ENCODE data around the gene CTSF. TPM values are rescaled to one million over a fixed set of nuclear protein-coding genes. Genes with fewer than 3 reads are reported as not detected.
A peak's percentile ranks its signal among the peaks of the same experiment; 100 is the strongest.
"Not testable (repeated sequence)": the region's sequence is repeated elsewhere in the genome, so short reads cannot be mapped to it uniquely, and the experiment has no call there.

Gene CTSF
- total and polyA plus RNA-seq, 4 donors, result 6.6 to 39.6 (median 7.9) TPM

DNA sequence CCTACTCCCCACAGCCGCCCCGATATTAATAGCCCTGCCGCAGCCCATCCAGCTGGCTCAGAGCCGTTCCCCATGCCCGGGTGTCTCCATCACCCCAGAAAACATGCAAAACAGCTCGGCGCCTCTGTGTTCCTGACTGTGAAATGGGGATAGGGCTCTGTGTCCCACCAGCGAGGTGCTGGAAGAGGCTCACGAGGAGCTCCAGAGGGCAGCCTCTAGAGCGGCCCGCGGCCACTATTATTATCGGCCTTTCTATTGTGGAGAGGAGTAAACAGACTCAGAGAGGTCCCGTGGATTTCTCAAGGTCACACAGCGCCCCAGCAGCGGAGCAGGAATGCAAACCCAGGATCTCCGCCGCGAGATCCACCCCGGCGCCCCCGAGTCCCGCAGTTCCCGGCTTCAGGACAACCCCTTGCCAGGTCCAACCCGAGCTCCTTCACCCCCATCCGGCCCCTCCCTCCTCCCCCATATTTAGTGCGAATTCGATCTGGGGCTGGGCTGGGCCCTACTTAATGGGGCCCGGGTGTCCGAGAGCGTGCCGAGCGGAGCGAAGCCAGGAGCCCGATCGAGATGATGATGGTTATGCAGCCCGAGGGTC, 21.9 kb downstream of the CTSF start, which contains the start of gene ACTN3:
Gene ACTN3 (plus strand): TSS at position 536 of the 598 bp plus-strand sequence. CDS start 35 bp downstream, at position 571.
- H3K4me1 ChIP-seq (ENCODE audit: control insufficient read depth in 5 of 5, insufficient read depth in 5 of 5, low read length in 5 of 5), result peaks cover 0 to 14% (median 7%) of the 10 kb centered on the region in 5 donors
- peaks cover 0 to 2% (median 0%) of the 10 kb centered on the region in 3 donors for H3K27me3 ChIP-seq (ENCODE audit: control insufficient read depth in 3 of 3, insufficient read depth in 3 of 3, low read length in 2 of 3)
- H3K9me3 ChIP-seq (ENCODE audit: control insufficient read depth in 4 of 4, insufficient read depth in 3 of 4, low read length in 3 of 4), result no peaks in the 10 kb centered on the region
- ATAC-seq (ENCODE audit: insufficient read depth, low FRiP score) (no peak), DNase-seq (peak in 2 of 3 donors; percentile 11 to 23)
- H3K4me3 ChIP-seq, result peak within 1 kb of the TSS; percentile 93
- H3K36me3 ChIP-seq (ENCODE audit: control insufficient read depth in 4 of 4, insufficient read depth in 4 of 4, low read length in 4 of 4), result peaks cover 0 to 11% (median 0%) of the 10 kb centered on the region in 4 donors
- peak within 1 kb of the TSS; percentile 68 to 87 for H3K27ac ChIP-seq (ENCODE audit: low read depth in 1 of 2, low read length in 1 of 2)
- WGBS, 2 donors, result 5 to 7% methylated on average over 37 of the region's 37 CpGs
- no peak for TF ChIP-seq CTCF (IDR thresholded peaks at IDR 0.05; ENCODE audit: control extremely low read depth, extremely low read depth)
- peak within 1 kb of the TSS in 1 of 2 donors; percentile 37 for H3K9ac ChIP-seq (ENCODE audit: insufficient read depth in 1 of 2, low read length in 2 of 2)

GRCh38 chr11:66545701-66546367, 22.6 kb downstream of the CTSF start, which contains the start of gene ZDHHC24:
TSS of gene ZDHHC24 (minus strand) at chr11:66546048. CDS start at chr11:66546003, 45 bp downstream.
- peak; percentile 97 for ATAC-seq (ENCODE audit: insufficient read depth, low FRiP score)
- H3K27ac ChIP-seq (ENCODE audit: low read depth in 1 of 2, low read length in 1 of 2), result peak within 1 kb of the TSS; percentile 68 to 87
- peaks cover 0 to 14% (median 7%) of the 10 kb centered on the region in 5 donors for H3K4me1 ChIP-seq (ENCODE audit: control insufficient read depth in 5 of 5, insufficient read depth in 5 of 5, low read length in 5 of 5)

GRCh38 chr11:66544952-66545351, 23.5 kb downstream of the CTSF start:
- Histone ChIP-seq H3K4me1 (ENCODE audit: control insufficient read depth in 5 of 5, insufficient read depth in 5 of 5, low read length in 5 of 5) (peaks cover 0 to 14% (median 7%) of the 10 kb centered on the region in 5 donors), H3K4me3 (peak overlapping the region; percentile 93), H3K9ac (ENCODE audit: insufficient read depth in 1 of 2, low read length in 2 of 2) (peak overlapping the region in 1 of 2 donors; percentile 42), H3K36me3 (ENCODE audit: control insufficient read depth in 4 of 4, insufficient read depth in 4 of 4, low read length in 4 of 4) (peaks cover 0 to 13% (median 0%) of the 10 kb centered on the region in 4 donors)
- H3K9me3 ChIP-seq (ENCODE audit: control insufficient read depth in 4 of 4, insufficient read depth in 3 of 4, low read length in 3 of 4); ATAC-seq (ENCODE audit: insufficient read depth, low FRiP score); H3K27ac ChIP-seq (ENCODE audit: low read depth in 1 of 2, low read length in 1 of 2); H3K27me3 ChIP-seq (ENCODE audit: control insufficient read depth in 3 of 3, insufficient read depth in 3 of 3, low read length in 2 of 3); DNase-seq: not testable (repeated sequence)
- 70 to 75% methylated on average over 14 of the region's 14 CpGs for WGBS, 2 donors

More at GRCh38 chr11:66545701-66546367, 22.6 kb downstream of the CTSF start, which contains the start of gene ZDHHC24:
- DNase-seq, result peak; percentile 94 to 95 (median 94)
- 0% methylated on average over 69 to 71 of the region's 71 CpGs for WGBS, 2 donors
- Histone ChIP-seq H3K9me3 (ENCODE audit: control insufficient read depth in 4 of 4, insufficient read depth in 3 of 4, low read length in 3 of 4) (no peaks in the 10 kb centered on the region), H3K27me3 (ENCODE audit: control insufficient read depth in 3 of 3, insufficient read depth in 3 of 3, low read length in 2 of 3) (peaks cover 0 to 2% (median 0%) of the 10 kb centered on the region in 3 donors), H3K9ac (ENCODE audit: insufficient read depth in 1 of 2, low read length in 2 of 2) (peak within 1 kb of the TSS; percentile 37 to 42), H3K4me3 (peak within 1 kb of the TSS; percentile 93), H3K36me3 (ENCODE audit: control insufficient read depth in 4 of 4, insufficient read depth in 4 of 4, low read length in 4 of 4) (peaks cover 0 to 13% (median 0%) of the 10 kb centered on the region in 4 donors)
- no peak for TF ChIP-seq CTCF (IDR thresholded peaks at IDR 0.05; ENCODE audit: control extremely low read depth, extremely low read depth)

All from lung (tissue), 12 donors.